Stimulated activated effector memory CD8-positive, alpha-beta T cell treated with anti-CD3 and anti-CD28 coated beads, Interleukin-12 subunit alpha, Interleukin-12 subunit beta, amount 100 ng/mL, for 72 hours (primary cell): ENCODE data around the gene FGF1.

Source experiments
- ATAC-seq: fragments of 150-1000 bp; cut with Tn5 transposase; 2 replicates; pipeline ENCODE4 v1.10.0; 2021
- DNase-seq, 2 donors: peaks; one replicate each; pipeline ENCODE4 v3.0.0; 2021 to 2022; ENCODE audit warnings: low spot score in 2 of 2
- H3K27ac Mint-ChIP-seq: one replicate; pipeline ENCODE4 v1.8.0; 2022; ENCODE audit warnings: mild to moderate bottlenecking, mixed read lengths
- H3K36me3 Mint-ChIP-seq: one replicate; pipeline ENCODE4 v1.8.0; 2022; ENCODE audit warnings: mild to moderate bottlenecking, mixed read lengths
- H3K4me1 Mint-ChIP-seq: one replicate; pipeline ENCODE4 v1.8.0; 2022; ENCODE audit warnings: mixed read lengths
- H3K4me3 Mint-ChIP-seq: one replicate; pipeline ENCODE4 v1.8.0; 2022; ENCODE audit warnings: mild to moderate bottlenecking, mixed read lengths
- H3K9me3 Mint-ChIP-seq: one replicate; pipeline ENCODE4 v1.8.0; 2022; ENCODE audit warnings: mixed read lengths

Gene FGF1

DNA sequence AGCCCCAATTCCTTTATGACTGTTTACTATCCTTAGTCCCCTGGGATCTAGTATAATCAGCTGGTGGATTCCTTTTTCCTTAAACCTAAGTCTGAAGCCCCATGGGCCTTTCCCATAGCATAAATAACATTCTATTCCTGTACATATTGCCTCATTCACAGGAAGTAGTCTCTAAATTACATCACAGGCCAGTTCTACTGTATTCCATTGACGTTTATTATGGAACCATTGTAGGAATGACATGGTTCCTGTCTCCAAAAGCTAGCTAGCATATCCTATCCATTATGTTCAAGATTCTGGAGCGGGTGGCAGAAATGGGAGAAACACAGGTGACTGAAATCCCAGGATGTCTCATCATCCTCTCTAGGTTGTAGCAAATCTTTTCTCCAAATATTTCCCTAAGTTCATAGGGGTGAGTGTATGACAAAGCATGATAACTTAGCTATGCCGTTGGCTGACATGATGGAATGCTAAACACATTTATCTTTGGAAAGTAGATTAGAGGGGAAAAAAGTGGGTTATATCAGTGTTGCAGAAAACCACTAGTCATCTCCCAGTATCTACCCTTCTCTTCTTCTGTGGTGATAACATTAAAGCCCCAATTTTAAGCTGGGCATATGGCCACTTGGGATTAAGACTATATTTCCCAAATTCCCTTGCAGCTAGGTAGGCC is 140.1 kb downstream of the FGF1 start:
- DNase-seq (no peak), ATAC-seq (no peak)
- no peaks in the 10 kb centered on the region for H3K9me3 Mint-ChIP-seq
- no peak overlapping the region for H3K27ac Mint-ChIP-seq
- H3K4me3 Mint-ChIP-seq, result no peak overlapping the region
- no peaks in the 10 kb centered on the region for H3K36me3 Mint-ChIP-seq
- H3K4me1 Mint-ChIP-seq, result peaks cover 10% of the 10 kb centered on the region

- Mint-ChIP-seq H3K4me3 (no peak overlapping the region), H3K36me3 (no peaks in the 10 kb centered on the region), H3K27ac (no peak overlapping the region), H3K4me1 (peaks cover 10% of the 10 kb centered on the region), H3K9me3 (no peaks in the 10 kb centered on the region)
- DNase-seq (no peak), ATAC-seq (no peak)
Measured at GRCh38 chr5:142544946-142545649, 140.8 kb downstream of the FGF1 start.

- H3K36me3 Mint-ChIP-seq, result no peaks in the 10 kb centered on the region
- DNase-seq (no peak), ATAC-seq (no peak)
- H3K4me3 Mint-ChIP-seq, result no peak overlapping the region
- H3K4me1 Mint-ChIP-seq, result peaks cover 8% of the 10 kb centered on the region
- H3K9me3 Mint-ChIP-seq, result no peaks in the 10 kb centered on the region
- no peak overlapping the region for H3K27ac Mint-ChIP-seq
Measured at GRCh38 chr5:142544071-142544753, 141.7 kb downstream of the FGF1 start.

GRCh38 chr5:142542906-142543305 is 143.0 kb downstream of the FGF1 start:
- Mint-ChIP-seq H3K36me3 (no peaks in the 10 kb centered on the region), H3K27ac (no peak overlapping the region), H3K4me3 (no peak overlapping the region), H3K4me1 (no peaks in the 10 kb centered on the region), H3K9me3 (no peaks in the 10 kb centered on the region)
- DNase-seq, result no peak
- no peak for ATAC-seq
